GM23248 (cell line): ENCODE results near the gene SCNN1A. TPM values are rescaled to one million over a fixed set of nuclear protein-coding genes. Genes with fewer than 3 reads are reported as not detected.

Source experiments
- DNase-seq: peaks from one replicate; pipeline ENCODE4 v3.0.0-alpha.2; 2015
- H2AFZ ChIP-seq: fragments of 200-600 bp; sonication (generic); 2 replicates; pipeline ENCODE4 v1.6.1; 2016; ENCODE audit warnings: antibody characterized with exemption
- H3F3A ChIP-seq: fragments of 200-600 bp; sonication (generic); 2 replicates; pipeline ENCODE4 v1.6.1; 2016; ENCODE audit warnings: mild to moderate bottlenecking, antibody characterized with exemption, mixed run types; ENCODE audit not compliant: insufficient read depth
- H3K27ac ChIP-seq: fragments of 200-600 bp; sonication (generic); 2 replicates; pipeline ENCODE4 v1.5.1; 2016; ENCODE audit warnings: mild to moderate bottlenecking
- H3K27me3 ChIP-seq: fragments of 200-600 bp; sonication (generic); replicated peaks from 2 replicates; pipeline ENCODE4 v1.6.1; 2016; ENCODE audit warnings: mild to moderate bottlenecking; ENCODE audit not compliant: insufficient read depth
- H3K36me3 ChIP-seq: fragments of 200-600 bp; sonication (generic); 2 replicates; pipeline ENCODE4 v1.6.1; 2016; ENCODE audit warnings: low read depth, mild to moderate bottlenecking
- H3K4me1 ChIP-seq: fragments of 200-600 bp; sonication (generic); 2 replicates; pipeline ENCODE4 v1.6.1; 2016; ENCODE audit warnings: mild to moderate bottlenecking; ENCODE audit not compliant: insufficient read depth
- H3K4me2 ChIP-seq: fragments of 200-600 bp; sonication (generic); one replicate; pipeline ENCODE4 v1.6.1; 2016; ENCODE audit warnings: mild to moderate bottlenecking; ENCODE audit not compliant: unreplicated experiment
- H3K4me3 ChIP-seq: fragments of 200-600 bp; sonication (generic); 2 replicates; pipeline ENCODE4 v1.5.1; 2016; ENCODE audit warnings: mild to moderate bottlenecking
- H3K79me2 ChIP-seq: fragments of 200-600 bp; sonication (generic); 2 replicates; pipeline ENCODE4 v1.6.1; 2016; ENCODE audit warnings: mild to moderate bottlenecking; ENCODE audit not compliant: insufficient read depth
- H3K9ac ChIP-seq: fragments of 200-600 bp; sonication (generic); 2 replicates; pipeline ENCODE4 v1.6.1; 2016; ENCODE audit warnings: mild to moderate bottlenecking
- H3K9me2 ChIP-seq: fragments of 200-600 bp; sonication (generic); 2 replicates; pipeline ENCODE4 v1.6.1; 2016; ENCODE audit warnings: mixed run types, mild to moderate bottlenecking, moderate library complexity; ENCODE audit not compliant: insufficient read depth
- H3K9me3 ChIP-seq: fragments of 200-600 bp; sonication (generic); one replicate; pipeline ENCODE4 v1.6.1; 2017; ENCODE audit warnings: low read depth
- H4K20me1 ChIP-seq: fragments of 200-600 bp; sonication (generic); 2 replicates; pipeline ENCODE4 v1.6.0; 2016; ENCODE audit not compliant: insufficient read depth
- EZH2 ChIP-seq: fragments of 200-600 bp; sonication (generic); IDR thresholded peaks from 2 replicates; pipeline ENCODE4 v1.6.1; 2018; ENCODE audit warnings: antibody characterized with exemption, mild to moderate bottlenecking; ENCODE audit not compliant: insufficient read depth, poor library complexity, severe bottlenecking
- EZH2phosphoT487 ChIP-seq: fragments of 200-600 bp; sonication (generic); IDR thresholded peaks from 2 replicates; pipeline ENCODE4 v1.6.1; 2018; ENCODE audit warnings: antibody characterized with exemption, moderate library complexity, mild to moderate bottlenecking, low read depth; ENCODE audit not compliant: insufficient read depth
- WGBS, 2 experiments: methylation state at CpG; one replicate each; pipeline ENCODE4 v1.1.6; 2015 to 2017; ENCODE audit warnings: low lambda C conversion rate in 2 of 2, low coverage in 1 of 2; ENCODE audit errors: missing lambda C conversion rate in 2 of 2; 5-methylcytosine and 5-hydroxymethylcytosine counted together
- in situ Hi-C: fragments of 300-500 bp; cut with MboI; formaldehyde crosslinking; loops from 2 replicates; pipeline ENCODE4 v1.15.0; 2020
- polyA plus RNA-seq: library from polyadenylated mRNA; unstranded; fragments of >200 nt; fragmentation: Nextera tagmentation; extraction: Ambion mirVana; gene quantifications from 2 replicates; pipeline ENCODE4 v1.2.1, GENCODE V29; 2016
- total RNA-seq: library from RNA; depleted of rRNA; stranded (reverse); fragments of >200 nt; shearing (Covaris generic); gene quantifications from 2 replicates; pipeline ENCODE4 v1.2.3, GENCODE V29; 2014

SCNN1A gene
- total and polyA plus RNA-seq, 2 experiments from 2014 or later: 0.59 to 0.76 TPM

DNA sequence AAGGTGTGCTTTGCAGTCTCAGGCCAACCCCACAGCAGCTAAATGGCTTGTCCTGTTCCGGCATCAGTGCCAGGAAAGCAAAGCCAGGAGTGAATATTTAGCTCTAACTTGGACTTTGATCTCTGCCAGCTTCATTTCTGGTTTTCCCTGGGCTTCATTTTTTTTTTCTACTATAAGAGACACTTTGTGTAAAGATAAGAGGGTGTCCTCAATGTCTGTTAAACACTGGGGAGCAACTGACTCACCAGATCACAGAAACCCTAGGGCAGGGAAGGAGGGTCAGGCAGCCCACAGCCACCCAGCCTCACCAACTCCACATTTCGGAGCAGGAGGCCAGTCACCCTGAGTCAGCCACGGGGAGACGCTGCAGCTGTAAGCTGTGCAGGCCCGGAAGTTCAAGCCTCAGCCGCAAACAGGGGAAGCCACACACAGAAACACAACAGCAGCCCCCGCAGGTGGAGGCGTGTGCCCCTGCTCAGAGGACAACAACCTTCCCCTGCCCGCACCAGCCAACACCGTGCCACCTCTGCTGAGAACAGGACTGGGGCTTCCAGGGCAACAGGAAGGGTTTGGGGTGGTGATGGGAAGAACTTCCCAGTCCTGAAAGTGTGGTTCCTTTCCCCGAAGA, 39.8 kb downstream of the SCNN1A start:
- Histone ChIP-seq H4K20me1 (peaks cover 8% of the 10 kb centered on the region; the same call in 1 of the 2 replicates), H3K27ac (peak overlapping the region; percentile 100), H2AFZ (no peak overlapping the region), H3K9ac (peak overlapping the region; percentile 99), H3K27me3 (no peaks in the 10 kb centered on the region), H3F3A (peaks cover 87% of the 10 kb centered on the region), H3K36me3 (peaks cover 26% of the 10 kb centered on the region), H3K9me3 (no peaks in the 10 kb centered on the region), H3K4me2 (peak overlapping the region; percentile 99), H3K4me3 (peak overlapping the region; percentile 98), H3K79me2 (peaks cover 80% of the 10 kb centered on the region), H3K9me2 (no peaks in the 10 kb centered on the region), H3K4me1 (peaks cover 72% of the 10 kb centered on the region)
- 1 to 2% methylated on average over 11 of the region's 11 CpGs for WGBS, 2 experiments
- DNase-seq: peak; percentile 96
- no peak for TF ChIP-seq EZH2
- no peak for TF ChIP-seq EZH2phosphoT487
- in situ Hi-C loops: no loop called here

DNA sequence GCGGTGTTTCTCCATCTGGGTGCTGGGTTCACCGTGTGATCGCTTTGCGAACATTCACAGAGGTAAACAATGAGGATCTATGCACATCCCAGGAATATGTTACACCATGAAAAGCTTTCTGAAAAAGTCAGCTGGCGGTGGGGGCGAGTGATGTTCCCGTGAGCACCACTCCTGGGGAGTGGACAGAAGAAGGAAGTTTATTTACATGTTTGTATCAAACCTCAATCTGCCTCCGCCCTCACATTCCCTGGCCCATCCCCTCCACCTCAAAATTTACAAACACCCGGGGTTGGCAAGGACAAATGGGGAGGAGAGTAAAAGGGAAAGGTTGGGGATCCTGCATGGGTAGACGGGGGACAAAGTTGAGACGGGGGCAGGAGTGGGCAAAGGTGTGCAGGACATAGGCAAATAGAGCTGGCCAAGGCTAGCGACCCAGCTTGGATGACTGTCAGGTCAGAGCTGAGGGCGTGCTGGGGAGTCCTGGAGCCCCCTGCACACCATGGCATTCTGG, 40.4 kb downstream of the SCNN1A start:
- Histone ChIP-seq H3K27ac (peak overlapping the region; percentile 100), H3K9me2 (no peaks in the 10 kb centered on the region), H3K36me3 (peaks cover 31% of the 10 kb centered on the region), H3F3A (peaks cover 83% of the 10 kb centered on the region), H3K4me3 (peak overlapping the region; percentile 98), H3K4me2 (peak overlapping the region; percentile 99), H3K4me1 (peaks cover 72% of the 10 kb centered on the region), H3K9me3 (no peaks in the 10 kb centered on the region), H3K27me3 (no peaks in the 10 kb centered on the region), H2AFZ (no peak overlapping the region), H4K20me1 (peaks cover 8% of the 10 kb centered on the region; the same call in 1 of the 2 replicates), H3K79me2 (peaks cover 80% of the 10 kb centered on the region), H3K9ac (peak overlapping the region; percentile 99)
- DNase-seq: peak; percentile 48
- TF ChIP-seq EZH2 (no peak), EZH2phosphoT487 (no peak)
- 13 to 16% methylated on average over 13 of the region's 13 CpGs for WGBS, 2 experiments
- in situ Hi-C loops: no loop called here

DNA sequence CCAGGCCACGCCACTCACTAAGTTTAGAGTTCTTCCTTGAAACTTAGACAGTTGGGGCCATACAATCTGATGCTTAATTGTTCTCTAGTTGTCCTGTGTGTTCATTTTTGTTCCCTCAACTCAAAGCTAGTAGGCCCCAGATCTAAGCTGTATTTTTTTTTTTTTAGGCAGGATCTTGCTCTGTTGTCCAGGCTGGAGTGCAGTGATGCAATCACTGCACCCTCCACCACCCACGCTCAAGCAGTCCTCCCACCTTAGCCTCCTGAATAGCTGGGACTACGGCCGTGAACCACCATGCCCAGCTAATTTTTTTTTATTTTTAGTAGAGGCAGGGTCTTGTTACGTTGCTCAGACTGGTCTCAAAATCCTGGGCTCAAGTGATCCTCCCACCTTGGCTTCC, 41.0 kb downstream of the SCNN1A start:
- Histone ChIP-seq H3K27me3 (no peaks in the 10 kb centered on the region), H3K36me3 (peaks cover 37% of the 10 kb centered on the region), H3K4me1 (peaks cover 72% of the 10 kb centered on the region), H4K20me1 (peaks cover 8% of the 10 kb centered on the region; the same call in 1 of the 2 replicates), H3F3A (peaks cover 78% of the 10 kb centered on the region), H3K9me2 (no peaks in the 10 kb centered on the region), H3K4me2 (peak overlapping the region; percentile 99), H3K4me3 (peak overlapping the region; percentile 98), H2AFZ (no peak overlapping the region), H3K9ac (peak overlapping the region; percentile 99), H3K27ac (peak overlapping the region; percentile 100), H3K9me3 (no peaks in the 10 kb centered on the region), H3K79me2 (peaks cover 80% of the 10 kb centered on the region)
- WGBS, 2 experiments: 48 to 52% methylated on average over 5 of the region's 5 CpGs
- DNase-seq: no peak
- TF ChIP-seq EZH2phosphoT487 (no peak), EZH2 (no peak)
- in situ Hi-C loops: no loop called here

DNA sequence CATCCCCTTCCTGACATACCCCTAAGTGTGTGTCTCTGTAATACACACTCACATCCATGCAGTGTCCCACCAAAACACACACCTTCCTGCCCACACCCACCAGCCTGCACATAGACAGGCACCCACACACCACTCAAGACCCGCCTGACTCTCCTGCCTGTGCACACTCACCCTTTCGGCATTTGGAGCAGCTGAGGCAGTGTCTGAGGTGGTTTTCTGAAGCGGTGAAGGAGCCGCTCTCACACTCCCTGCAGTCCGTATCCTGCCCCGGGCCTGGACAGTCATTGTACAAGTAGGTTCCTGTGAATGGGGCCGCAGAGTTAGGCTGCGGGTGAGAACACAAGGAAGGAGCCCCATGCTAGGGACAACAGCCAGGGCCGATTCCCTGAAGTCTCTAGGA, 41.8 kb downstream of the SCNN1A start:
- 3 to 7% methylated on average over 9 of the region's 9 CpGs for WGBS, 2 experiments
- peaks cover 80% of the 10 kb centered on the region for H3K79me2 ChIP-seq
- H3K4me2 ChIP-seq: peak overlapping the region; percentile 99
- H4K20me1 ChIP-seq: 0 out of 2 replicates have a peak, but pooled peaks cover 3% of the 10 kb centered on the region
- no peaks in the 10 kb centered on the region for H3K9me2 ChIP-seq
- peaks cover 45% of the 10 kb centered on the region for H3K36me3 ChIP-seq
- peak; percentile 95 for DNase-seq
- no peak overlapping the region for H2AFZ ChIP-seq
- peak overlapping the region; percentile 100 for H3K27ac ChIP-seq
- H3K4me3 ChIP-seq: peak overlapping the region; percentile 98; the same call in 1 of the 2 replicates
- H3K4me1 ChIP-seq: peaks cover 65% of the 10 kb centered on the region
- H3K9ac ChIP-seq: peak overlapping the region; percentile 99
- H3K27me3 ChIP-seq: no peaks in the 10 kb centered on the region
- peaks cover 76% of the 10 kb centered on the region for H3F3A ChIP-seq
- H3K9me3 ChIP-seq: no peaks in the 10 kb centered on the region
- TF ChIP-seq EZH2: no peak
- TF ChIP-seq EZH2phosphoT487: no peak
- in situ Hi-C loops: no loop called here
